Epithelial cell of prostate (primary cell): Measurements from ENCODE around the gene SGK1.
"Not testable (repeated sequence)": the region's sequence is repeated elsewhere in the genome, so short reads cannot be mapped to it uniquely, and the experiment has no call there.

Experiments
- DNase-seq: peaks from one replicate; pipeline ENCODE4 v3.0.0-alpha.2; 2011; ENCODE audit warnings: low read depth, low spot score
- H3K27ac ChIP-seq: fragments of 450-650 bp; 2 replicates; pipeline ENCODE4 v1.5.1; 2017; ENCODE audit warnings: mild to moderate bottlenecking

SGK1 gene

DNA sequence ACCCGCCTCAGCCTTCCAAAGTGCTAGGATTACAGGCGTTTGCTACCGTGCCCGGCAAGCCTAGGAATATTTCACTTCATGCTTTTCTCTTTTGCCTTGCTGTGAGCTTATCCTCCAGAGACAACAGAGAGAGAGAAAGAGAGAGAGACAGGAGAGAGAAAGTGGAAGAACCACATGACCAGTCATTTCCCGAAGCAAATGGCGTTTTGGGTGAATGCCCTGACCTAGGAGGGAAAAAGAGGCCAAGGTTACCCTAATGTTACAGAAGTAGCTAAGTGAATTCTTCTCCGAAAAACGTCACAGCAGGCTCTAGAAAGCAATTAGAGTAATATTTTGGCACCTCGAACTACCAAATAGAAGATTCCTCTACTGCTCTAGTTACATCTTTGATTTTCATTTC is 9.1 kb downstream of the SGK1 start:
- no peak overlapping the region for H3K27ac ChIP-seq
- DNase-seq: no peak

DNA sequence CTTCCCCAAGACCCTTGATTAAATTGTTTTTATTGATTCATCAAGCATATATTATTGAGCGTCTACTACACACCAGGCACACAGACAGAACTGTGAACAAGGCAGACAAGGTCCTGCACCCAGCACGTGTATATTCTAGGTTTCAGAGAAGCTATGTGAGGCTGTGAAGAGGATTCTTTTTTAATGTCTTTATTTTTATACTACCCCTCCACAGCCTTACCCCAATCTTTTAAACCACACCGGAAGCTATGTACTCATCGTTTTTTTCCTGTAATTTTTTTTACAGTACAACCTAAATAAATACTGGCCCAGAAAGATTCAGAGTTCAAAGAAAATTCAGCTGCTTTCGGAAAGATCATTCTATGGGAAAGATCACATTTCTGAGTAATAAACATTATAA is 10.0 kb downstream of the SGK1 start:
- no peak for DNase-seq
- H3K27ac ChIP-seq: no peak overlapping the region

GRCh38 chr6:134307075-134307474 is 10.8 kb downstream of the SGK1 start:
- H3K27ac ChIP-seq: no peak overlapping the region
- DNase-seq: no peak

DNA sequence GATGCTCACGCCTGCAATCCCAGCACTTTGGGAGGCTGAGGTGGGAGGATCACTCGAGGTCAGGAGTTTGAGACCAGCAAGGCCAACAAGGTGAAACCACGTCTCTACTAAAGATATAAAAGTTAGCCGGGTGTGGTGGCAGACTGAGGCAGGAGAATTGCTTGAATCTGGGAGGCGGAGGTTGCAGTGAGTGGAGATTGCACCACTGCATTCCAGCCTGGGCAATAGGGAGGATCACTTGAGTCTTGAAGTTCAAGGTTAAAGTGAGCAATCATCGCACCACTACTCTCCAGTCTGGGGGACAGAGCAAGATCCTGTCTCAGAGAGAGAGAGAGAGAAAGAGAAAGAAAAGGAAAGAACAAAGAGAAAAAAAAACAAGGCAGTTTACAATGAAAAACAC is 13.5 kb downstream of the SGK1 start:
- DNase-seq: not testable (repeated sequence)

GRCh38 chr6:134303891-134304290 is 14.0 kb downstream of the SGK1 start:
- no peak for DNase-seq
- H3K27ac ChIP-seq: no peak overlapping the region

More for the DNA sequence above, 13.5 kb downstream of the SGK1 start:
- not testable (repeated sequence) for H3K27ac ChIP-seq

DNA sequence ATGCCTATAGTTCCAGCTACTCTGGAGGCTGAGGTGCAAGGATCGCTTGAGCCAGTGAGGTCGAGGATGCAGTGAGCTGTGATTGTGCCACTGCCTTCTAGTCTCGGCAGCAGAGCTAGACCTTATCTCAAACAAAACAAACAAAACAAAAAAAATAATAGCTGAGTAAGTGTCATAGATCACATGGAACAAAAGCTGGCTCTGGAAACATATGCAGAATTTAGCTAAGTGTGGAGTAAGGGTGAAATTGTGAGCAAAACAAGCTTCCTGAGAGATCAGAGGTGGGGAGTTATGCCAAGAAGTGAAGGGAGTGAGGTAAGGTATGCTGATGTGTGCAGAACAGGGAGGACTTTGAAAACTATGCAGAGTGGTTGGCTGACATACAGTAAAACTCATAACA is 18.7 kb downstream of the SGK1 start:
- no peak for DNase-seq
- no peak overlapping the region for H3K27ac ChIP-seq

DNA sequence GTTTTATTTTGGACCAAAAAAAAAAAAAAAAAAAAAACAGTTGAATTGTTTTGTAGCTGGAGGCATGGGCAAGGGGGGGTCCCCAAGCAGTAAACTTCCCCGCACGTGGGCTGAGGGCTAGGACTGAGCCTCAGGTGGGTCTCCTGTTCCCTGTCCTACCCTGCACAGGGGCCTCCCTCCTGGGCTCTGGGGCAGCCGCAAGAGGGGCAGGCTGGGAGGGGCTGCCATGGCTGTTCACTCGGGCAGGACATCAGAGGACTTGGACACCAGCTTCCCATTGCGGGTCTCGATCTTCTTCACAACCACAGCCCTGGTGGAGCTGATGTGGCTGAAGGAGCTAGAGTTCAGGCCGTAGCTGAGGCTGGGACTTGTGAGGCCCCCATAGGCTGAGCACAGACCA is 21.1 kb downstream of the SGK1 start:
- no peak for DNase-seq
- H3K27ac ChIP-seq: peak overlapping the region; percentile 46

DNA sequence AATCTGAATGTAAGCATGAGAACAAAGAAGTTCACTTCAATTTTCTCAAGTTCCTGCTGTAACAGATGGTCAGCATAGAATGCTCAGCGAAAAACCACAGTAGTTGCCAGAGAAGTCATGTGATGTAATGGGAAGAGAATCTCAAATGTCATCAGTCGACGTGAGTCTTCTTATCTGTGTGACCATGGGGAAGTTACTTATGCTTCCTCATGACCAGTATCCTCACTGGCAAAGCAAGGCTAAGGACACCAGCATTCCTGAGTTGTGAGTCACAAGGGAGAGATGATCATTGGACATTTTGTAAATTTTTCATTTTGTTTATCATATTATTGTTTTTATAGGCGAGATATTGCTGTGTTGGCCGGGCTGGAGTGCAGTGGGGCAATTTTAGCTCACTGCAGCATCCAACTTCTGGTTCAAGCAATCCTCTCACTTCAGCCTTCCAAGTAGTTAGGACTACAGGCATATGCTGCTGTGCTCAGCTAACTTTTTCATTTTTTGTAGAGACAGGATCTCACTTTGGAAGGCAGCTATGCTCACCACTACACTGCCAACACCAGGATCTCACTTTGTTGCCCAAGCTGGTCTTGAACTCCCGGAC is 21.9 kb downstream of the SGK1 start:
- H3K27ac ChIP-seq: peak overlapping the region; percentile 46
- DNase-seq: peak; percentile 39

- no peak overlapping the region for H3K27ac ChIP-seq
- DNase-seq: no peak
Observed at GRCh38 chr6:134293659-134294161, 24.2 kb downstream of the SGK1 start.

DNA sequence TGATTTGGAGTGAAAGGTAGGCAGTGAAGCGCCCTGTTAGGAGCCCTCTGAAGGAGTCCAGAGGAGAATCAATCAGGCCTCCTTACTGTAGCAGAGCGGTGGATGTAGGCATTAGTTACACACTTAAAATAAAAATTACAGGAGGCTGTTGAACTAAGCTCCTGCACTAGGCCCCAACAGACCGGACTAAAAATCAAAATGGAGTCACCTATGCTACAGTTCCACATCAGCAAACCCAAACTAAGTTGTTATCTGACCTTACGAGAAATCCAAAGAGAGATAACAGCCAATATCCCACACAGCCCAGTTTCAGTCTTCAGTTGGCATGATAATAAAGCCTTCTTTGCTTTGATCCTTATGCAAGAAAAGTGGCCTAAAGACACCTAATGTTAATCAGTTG is 26.8 kb downstream of the SGK1 start:
- DNase-seq: no peak
- no peak overlapping the region for H3K27ac ChIP-seq

GRCh38 chr6:134289204-134289575 is 28.7 kb downstream of the SGK1 start:
- no peak for DNase-seq

DNA sequence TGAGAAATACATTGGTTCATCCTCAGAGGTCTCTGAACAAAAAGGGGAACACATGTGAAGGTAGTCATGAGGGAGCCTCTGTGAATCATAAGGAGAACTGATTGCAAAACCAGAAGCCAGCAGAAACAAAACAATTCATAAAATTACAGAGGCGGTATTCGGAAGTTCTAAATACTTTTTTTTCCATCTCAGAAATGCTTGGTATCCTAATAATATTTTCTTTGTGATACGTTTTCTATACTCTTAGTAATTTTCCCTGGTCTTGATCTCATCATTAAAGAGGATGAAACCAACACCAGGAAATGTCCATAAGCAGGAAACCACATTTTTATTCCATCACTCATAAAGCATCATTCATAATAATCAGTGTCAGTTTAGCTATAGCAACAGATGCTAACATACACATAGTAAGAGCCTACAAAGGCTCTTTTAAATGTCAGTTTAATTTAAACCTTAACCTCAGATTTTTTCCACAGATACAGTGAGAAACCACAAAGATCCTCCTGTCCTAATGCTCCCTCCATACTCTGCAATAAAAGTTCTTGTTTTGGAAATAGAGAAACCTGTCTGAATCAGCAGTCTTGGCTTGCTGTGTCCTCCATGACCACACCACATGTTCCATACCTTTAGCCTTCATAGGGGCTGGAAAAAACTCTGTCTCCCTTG is 29.2 kb downstream of the SGK1 start:
- H3K27ac ChIP-seq: peak overlapping the region; percentile 85
- DNase-seq: peak; percentile 70

More at GRCh38 chr6:134289204-134289575, 28.7 kb downstream of the SGK1 start:
- peak overlapping the region; percentile 85 for H3K27ac ChIP-seq

DNA sequence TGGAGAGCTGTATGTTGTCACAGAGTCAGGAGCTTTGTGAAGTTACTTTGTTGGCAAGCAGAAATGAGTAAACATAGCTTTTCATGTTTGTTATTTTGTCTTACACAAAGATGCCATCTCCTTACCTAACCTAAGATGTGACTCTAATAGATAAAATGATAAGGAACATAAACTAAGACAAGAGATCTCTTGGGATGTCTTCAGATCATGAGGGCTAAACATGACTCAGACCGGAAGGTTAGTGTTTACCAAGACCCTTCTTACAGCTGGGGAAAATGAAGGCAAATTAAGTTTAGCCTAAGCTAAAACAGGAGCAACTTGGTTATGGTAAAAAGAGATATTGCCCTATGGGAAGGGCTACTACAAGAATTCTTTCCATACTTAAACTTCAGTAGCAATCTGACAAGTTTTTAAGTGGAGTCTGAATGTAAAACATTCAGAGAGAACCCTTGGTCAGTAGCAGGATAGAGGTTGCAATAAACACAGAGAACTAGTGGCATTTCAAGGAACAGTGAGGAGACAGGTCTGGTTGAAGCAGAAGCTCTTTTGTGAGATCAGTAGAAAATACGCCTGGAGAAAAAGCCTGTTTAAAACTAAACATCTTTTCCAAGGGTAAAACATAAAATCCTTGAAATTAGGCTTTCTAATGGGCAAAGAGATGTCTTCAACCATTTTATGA is 29.9 kb downstream of the SGK1 start:
- no peak for DNase-seq
- H3K27ac ChIP-seq: peak overlapping the region; percentile 85

GRCh38 chr6:134282816-134283215 is 35.1 kb downstream of the SGK1 start:
- H3K27ac ChIP-seq: no peak overlapping the region
- DNase-seq: no peak

DNA sequence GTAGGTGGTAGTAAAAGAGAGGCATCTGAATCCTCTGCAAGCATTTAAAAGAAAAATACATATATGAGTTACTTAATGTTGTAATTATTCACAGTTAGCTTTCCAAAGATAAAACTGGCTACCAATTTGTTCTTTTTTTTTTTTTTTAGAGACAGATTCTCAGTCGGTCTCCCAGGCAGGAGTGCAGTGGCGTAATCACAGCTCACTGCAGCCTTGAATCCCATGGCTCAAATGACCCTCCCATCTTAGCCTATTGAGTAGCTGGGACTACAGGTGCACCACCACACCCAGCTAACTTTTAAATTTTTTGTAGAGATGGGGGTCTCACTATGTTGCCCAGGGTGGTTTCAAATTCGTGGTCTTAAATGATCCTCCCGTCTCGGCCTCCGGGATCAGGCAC is 36.5 kb downstream of the SGK1 start:
- DNase-seq: no peak
- no peak overlapping the region for H3K27ac ChIP-seq

- DNase-seq: no peak
- no peak overlapping the region for H3K27ac ChIP-seq
Observed at GRCh38 chr6:134278000-134278399, 39.9 kb downstream of the SGK1 start.

- not testable (repeated sequence) for H3K27ac ChIP-seq, DNase-seq
Observed at GRCh38 chr6:134276891-134277377, 41.0 kb downstream of the SGK1 start.

GRCh38 chr6:134272374-134272773 is 45.5 kb downstream of the SGK1 start:
- H3K27ac ChIP-seq: no peak overlapping the region
- DNase-seq: no peak

DNA sequence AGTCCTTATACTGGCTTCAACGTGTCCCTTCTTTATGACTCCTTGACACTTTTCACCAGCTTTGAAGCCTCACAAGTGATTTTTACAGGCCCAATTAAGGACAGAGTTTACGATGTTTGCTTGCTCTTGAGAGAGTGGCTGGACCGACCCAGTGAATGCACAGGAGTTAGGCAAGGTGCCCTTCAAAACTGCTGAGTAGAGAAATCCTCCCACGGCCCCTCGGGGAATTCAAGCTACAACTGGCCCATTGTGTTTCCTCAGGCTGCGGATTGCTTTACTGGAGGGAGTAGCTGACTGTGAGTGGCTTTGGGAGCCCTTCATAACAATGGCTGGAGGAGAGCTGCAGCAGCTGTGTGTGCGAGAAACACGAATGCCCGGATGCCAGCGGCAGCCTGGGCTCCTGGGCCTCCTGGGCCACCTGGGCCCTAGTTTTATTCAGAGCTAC is 50.0 kb downstream of the SGK1 start:
- DNase-seq: no peak
- H3K27ac ChIP-seq: peak overlapping the region; percentile 15

GRCh38 chr6:134266776-134267175 is 51.1 kb downstream of the SGK1 start:
- no peak for DNase-seq

GRCh38 chr6:134261766-134262165 is 56.1 kb downstream of the SGK1 start:
- no peak for DNase-seq
- no peak overlapping the region for H3K27ac ChIP-seq

More at GRCh38 chr6:134266776-134267175, 51.1 kb downstream of the SGK1 start:
- no peak overlapping the region for H3K27ac ChIP-seq
